H1 (cell line): ENCODE data around the gene LPCAT3. TPM values are rescaled to one million over a fixed set of nuclear protein-coding genes. Genes with fewer than 3 reads are reported as not detected.

ENCODE experiments used
- BACH1 ChIP-seq: IDR thresholded peaks from 2 replicates; pipeline ENCODE4 v1.6.1; 2012; ENCODE audit warnings: low read length, improper control_type of control experiment
- BRCA1 ChIP-seq: IDR thresholded peaks from 2 replicates; pipeline ENCODE4 v1.6.1; 2012; ENCODE audit warnings: low read depth, low read length, improper control_type of control experiment
- CBX5 ChIP-seq: fragments of 300-800, 300-1000 bp; sonication (generic); IDR thresholded peaks from 2 replicates; pipeline ENCODE4 v1.7.1; 2016; ENCODE audit warnings: antibody characterized with exemption, low read length, low read depth
- CHD2 ChIP-seq: IDR thresholded peaks from 2 replicates; pipeline ENCODE4 v1.6.1; 2012; ENCODE audit warnings: low read length, improper control_type of control experiment
- CTCF ChIP-seq, 3 experiments: IDR thresholded peaks; 1 replicate in 2 of 3; 2 replicates in 1 of 3; pipeline versions ENCODE4 v1.5.1 to v1.6.1; 2011; ENCODE audit warnings: low read length in 3 of 3, mild to moderate bottlenecking in 3 of 3, inconsistent platforms in 2 of 3, low read depth in 1 of 3, moderate library complexity in 1 of 3; ENCODE audit not compliant: insufficient read depth in 1 of 3; ENCODE audit errors: control extremely low read depth in 1 of 3
- E2F6 ChIP-seq: IDR thresholded peaks from 2 replicates; pipeline ENCODE4 v1.6.1; 2012; ENCODE audit warnings: inconsistent platforms
- EZH2 ChIP-seq: fragments of 200-600 bp; sonication (generic); IDR thresholded peaks from 2 replicates; pipeline ENCODE4 v1.7.1; 2012; ENCODE audit warnings: low read depth, mild to moderate bottlenecking, moderate library complexity, low read length, inconsistent platforms; ENCODE audit not compliant: severe bottlenecking
- KDM5A ChIP-seq: fragments of 200-600 bp; IDR thresholded peaks from 2 replicates; pipeline ENCODE4 v1.7.1; 2012; ENCODE audit warnings: mild to moderate bottlenecking, low read length, inconsistent platforms, mixed read lengths
- PHF8 ChIP-seq: fragments of 200-600 bp; sonication (generic); conservative IDR thresholded peaks from 2 replicates; pipeline ENCODE4 v1.7.1; 2012; ENCODE audit warnings: low read depth, mild to moderate bottlenecking, inconsistent platforms, low read length, moderate library complexity
- POLR2A ChIP-seq, 2 experiments: IDR thresholded peaks; 1 replicate in 1 of 2; 2 replicates in 1 of 2; pipeline ENCODE4 v1.6.1; 2011; ENCODE audit warnings: low read depth in 2 of 2, low read length in 2 of 2, mild to moderate bottlenecking in 2 of 2; ENCODE audit errors: control extremely low read depth in 1 of 2
- RNF2 ChIP-seq: fragments of 200-900, 300-1000 bp; sonication (generic); IDR thresholded peaks from 2 replicates; pipeline ENCODE4 v1.7.1; 2016; ENCODE audit warnings: borderline replicate concordance, low read depth, mild to moderate bottlenecking, antibody characterized with exemption, low read length; ENCODE audit not compliant: poor library complexity, severe bottlenecking; ENCODE audit errors: missing control alignments
- RXRA ChIP-seq: IDR thresholded peaks from 2 replicates; pipeline ENCODE4 v1.6.1; 2011; ENCODE audit warnings: low read depth, mild to moderate bottlenecking, low read length, moderate library complexity; ENCODE audit not compliant: insufficient read depth
- SIRT6 ChIP-seq: IDR thresholded peaks from one replicate; pipeline ENCODE4 v1.7.1; 2012; ENCODE audit warnings: low read length, inconsistent platforms
- TBP ChIP-seq: IDR thresholded peaks from 2 replicates; pipeline ENCODE4 v1.6.1; 2011; ENCODE audit warnings: low read depth, low read length, improper control_type of control experiment
- TCF12 ChIP-seq: IDR thresholded peaks from 2 replicates; pipeline ENCODE4 v1.6.1; 2011; ENCODE audit warnings: low read depth, mild to moderate bottlenecking, low read length
- USF2 ChIP-seq: IDR thresholded peaks from 2 replicates; pipeline ENCODE4 v1.6.1; 2011; ENCODE audit warnings: low read length, improper control_type of control experiment
- polyA plus RNA-seq, 7 experiments: library from polyadenylated mRNA; depleted of rRNA in 3 of 7; stranded (reverse) in 5 of 7; unstranded in 2 of 7; fragments of >200 nt in 5 of 7; fragments of 200-250 nt in 2 of 7; gene quantifications; 1 replicate in 5 of 7; 2 replicates in 1 of 7; 4 replicates in 1 of 7; pipeline versions ENCODE4 v1.2.1 to v1.2.3, GENCODE V29; 2011 to 2013; ENCODE audit warnings: missing spikeins in 2 of 7, mixed read lengths in 2 of 7
- total RNA-seq: library from RNA; stranded (reverse); fragmentation: NEBNext Ultra II Directional; extraction: Animal tissue kit (Norgen Biotek cat#: 25700); gene quantifications from 2 replicates; pipeline ENCODE4 v1.2.1, GENCODE V29; 2021
- TF ChIP-seq, protein P1 (sequence below): IDR thresholded peaks from 2 replicates; pipeline ENCODE4 v1.6.1; 2012; ENCODE audit warnings: inconsistent platforms

Gene LPCAT3
- total and polyA plus RNA-seq, 2 of the 8 experiments (the other 6 are each of a cell fraction or from before 2014, with no cell fraction given), result 55.8 to 70.4 TPM

DNA sequence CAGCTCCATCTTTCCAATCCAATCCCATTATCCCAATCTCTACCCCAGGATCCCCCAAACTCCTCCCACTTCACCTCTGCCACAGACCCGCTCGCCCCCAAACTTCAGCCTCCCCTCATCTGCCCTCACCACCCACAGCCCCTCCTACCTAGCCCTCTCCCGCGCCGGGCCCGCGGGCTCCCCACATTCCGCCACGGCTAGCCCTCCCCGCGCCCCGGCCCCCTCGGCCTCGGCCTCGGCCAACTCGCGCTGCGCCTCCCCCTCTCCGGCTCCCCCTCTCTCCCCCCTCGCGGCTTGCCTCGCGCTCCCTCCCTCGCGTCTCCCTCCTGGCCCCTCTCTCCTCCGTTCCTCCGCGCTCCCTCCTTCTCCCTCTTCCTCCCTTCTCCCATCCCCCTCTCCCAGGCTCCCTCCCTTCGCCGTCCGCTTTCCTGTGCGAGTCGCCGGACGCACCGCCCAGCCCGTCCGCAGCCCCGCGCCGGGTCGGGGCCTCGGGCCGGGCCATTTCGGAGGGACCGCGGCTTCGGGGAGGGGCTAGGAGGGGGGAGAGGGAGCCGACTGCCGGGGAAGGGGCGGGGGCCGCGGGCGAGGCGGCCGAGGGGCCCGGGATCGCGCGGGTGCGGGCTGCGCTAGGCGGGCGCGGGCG, 90.8 kb downstream of the LPCAT3 start, which contains the start of gene ATN1 (continued):
- no peak for TF ChIP-seq CTCF (IDR thresholded peaks at IDR 0.05; ENCODE audit: control extremely low read depth in 1 of 3, insufficient read depth in 1 of 3, low read depth in 1 of 3, low read length in 3 of 3)
- no peak for TF ChIP-seq CBX5
- no peak for TF ChIP-seq POLR2A (IDR thresholded peaks at IDR 0.05; ENCODE audit: control extremely low read depth in 1 of 2, low read depth in 2 of 2, low read length in 2 of 2)
- no peak; the same call in 1 of the 2 replicates for TF ChIP-seq BRCA1
- TF ChIP-seq TBP, result no peak
- no peak for TF ChIP-seq BACH1
- TF ChIP-seq RXRA, result no peak
- TF ChIP-seq E2F6, result no peak
- TF ChIP-seq RNF2, result no peak
- TF ChIP-seq KDM5A, result no peak
- TF ChIP-seq CHD2, result peak; percentile 70
- TF ChIP-seq, protein P1, sequence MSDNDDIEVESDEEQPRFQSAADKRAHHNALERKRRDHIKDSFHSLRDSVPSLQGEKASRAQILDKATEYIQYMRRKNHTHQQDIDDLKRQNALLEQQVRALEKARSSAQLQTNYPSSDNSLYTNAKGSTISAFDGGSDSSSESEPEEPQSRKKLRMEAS, result peak; percentile 75
- no peak for TF ChIP-seq EZH2
- no peak for TF ChIP-seq TCF12
- TF ChIP-seq SIRT6, result no peak
- TF ChIP-seq PHF8, result peak; percentile 22; the same call in 1 of the 2 replicates
- no peak for TF ChIP-seq USF2
